ENCODE measurements around the gene COL19A1.

COL19A1 gene

GRCh38 chr6:69835414-69836179 is 30.8 kb upstream of the COL19A1 start:
- Histone ChIP-seq H3K27me3 (ENCODE audit: control insufficient read depth, insufficient read depth, low read length) (no peaks in the 10 kb centered on the region), H3K4me1 (ENCODE audit: control insufficient read depth, insufficient read depth, low read length) (peaks cover 5% of the 10 kb centered on the region), H3K36me3 (ENCODE audit: control insufficient read depth, insufficient read depth, low read length) (no peaks in the 10 kb centered on the region), H3K9me3 (ENCODE audit: control insufficient read depth, insufficient read depth, low read depth, low read length) (no peaks in the 10 kb centered on the region), H3K9ac (ENCODE audit: low read length) (no peak overlapping the region), H3K27ac (ENCODE audit: low read depth, low read length) (no peak overlapping the region), H3K4me3 (ENCODE audit: low read depth, low read length) (no peak overlapping the region)

GRCh38 chr6:69841862-69842261 is 24.5 kb upstream of the COL19A1 start:
- no peak overlapping the region for H3K4me3 ChIP-seq (ENCODE audit: low read depth, low read length)
- no peaks in the 10 kb centered on the region for H3K36me3 ChIP-seq (ENCODE audit: control insufficient read depth, insufficient read depth, low read length)
- H3K27ac ChIP-seq (ENCODE audit: low read depth, low read length), result no peak overlapping the region
- H3K4me1 ChIP-seq (ENCODE audit: control insufficient read depth, insufficient read depth, low read length), result no peaks in the 10 kb centered on the region
- no peaks in the 10 kb centered on the region for H3K27me3 ChIP-seq (ENCODE audit: control insufficient read depth, insufficient read depth, low read length)
- no peak overlapping the region for H3K9ac ChIP-seq (ENCODE audit: low read length)
- H3K9me3 ChIP-seq (ENCODE audit: control insufficient read depth, insufficient read depth, low read depth, low read length), result no peaks in the 10 kb centered on the region

- no peak overlapping the region for H3K4me3 ChIP-seq (ENCODE audit: low read depth, low read length)
- no peak overlapping the region for H3K9ac ChIP-seq (ENCODE audit: low read length)
These were observed 23.2 kb upstream of the COL19A1 start for GRCh38 chr6:69843189-69843588.

GRCh38 chr6:69846312-69846711 is 20.0 kb upstream of the COL19A1 start:
- Histone ChIP-seq H3K9ac (ENCODE audit: low read length) (no peak overlapping the region), H3K27ac (ENCODE audit: low read depth, low read length) (no peak overlapping the region), H3K9me3 (ENCODE audit: control insufficient read depth, insufficient read depth, low read depth, low read length) (no peaks in the 10 kb centered on the region), H3K4me1 (ENCODE audit: control insufficient read depth, insufficient read depth, low read length) (no peaks in the 10 kb centered on the region), H3K4me3 (ENCODE audit: low read depth, low read length) (no peak overlapping the region), H3K36me3 (ENCODE audit: control insufficient read depth, insufficient read depth, low read length) (no peaks in the 10 kb centered on the region), H3K27me3 (ENCODE audit: control insufficient read depth, insufficient read depth, low read length) (no peaks in the 10 kb centered on the region)

More at GRCh38 chr6:69843189-69843588, 23.2 kb upstream of the COL19A1 start:
- no peaks in the 10 kb centered on the region for H3K9me3 ChIP-seq (ENCODE audit: control insufficient read depth, insufficient read depth, low read depth, low read length)
- H3K36me3 ChIP-seq (ENCODE audit: control insufficient read depth, insufficient read depth, low read length), result no peaks in the 10 kb centered on the region
- no peak overlapping the region for H3K27ac ChIP-seq (ENCODE audit: low read depth, low read length)
- H3K4me1 ChIP-seq (ENCODE audit: control insufficient read depth, insufficient read depth, low read length), result no peaks in the 10 kb centered on the region
- H3K27me3 ChIP-seq (ENCODE audit: control insufficient read depth, insufficient read depth, low read length), result no peaks in the 10 kb centered on the region

- H3K27me3 ChIP-seq (ENCODE audit: control insufficient read depth, insufficient read depth, low read length), result no peaks in the 10 kb centered on the region
- H3K9me3 ChIP-seq (ENCODE audit: control insufficient read depth, insufficient read depth, low read depth, low read length), result no peaks in the 10 kb centered on the region
- no peaks in the 10 kb centered on the region for H3K4me1 ChIP-seq (ENCODE audit: control insufficient read depth, insufficient read depth, low read length)
- H3K36me3 ChIP-seq (ENCODE audit: control insufficient read depth, insufficient read depth, low read length), result no peaks in the 10 kb centered on the region
- no peak overlapping the region for H3K4me3 ChIP-seq (ENCODE audit: low read depth, low read length)
- H3K27ac ChIP-seq (ENCODE audit: low read depth, low read length), result no peak overlapping the region
- no peak overlapping the region for H3K9ac ChIP-seq (ENCODE audit: low read length)
These were observed 19.4 kb upstream of the COL19A1 start for GRCh38 chr6:69846770-69847491.

GRCh38 chr6:69847492-69847788 is 18.9 kb upstream of the COL19A1 start:
- Histone ChIP-seq H3K4me1 (ENCODE audit: control insufficient read depth, insufficient read depth, low read length) (no peaks in the 10 kb centered on the region), H3K27me3 (ENCODE audit: control insufficient read depth, insufficient read depth, low read length) (no peaks in the 10 kb centered on the region), H3K4me3 (ENCODE audit: low read depth, low read length) (no peak overlapping the region), H3K9ac (ENCODE audit: low read length) (no peak overlapping the region), H3K27ac (ENCODE audit: low read depth, low read length) (no peak overlapping the region), H3K9me3 (ENCODE audit: control insufficient read depth, insufficient read depth, low read depth, low read length) (peaks cover under 1% of the 10 kb centered on the region; the same call in 1 of the 2 replicates), H3K36me3 (ENCODE audit: control insufficient read depth, insufficient read depth, low read length) (no peaks in the 10 kb centered on the region)

GRCh38 chr6:69848552-69848951 is 17.8 kb upstream of the COL19A1 start:
- H3K27me3 ChIP-seq (ENCODE audit: control insufficient read depth, insufficient read depth, low read length), result no peaks in the 10 kb centered on the region
- H3K9ac ChIP-seq (ENCODE audit: low read length), result no peak overlapping the region
- H3K9me3 ChIP-seq (ENCODE audit: control insufficient read depth, insufficient read depth, low read depth, low read length), result peaks cover 3% of the 10 kb centered on the region; the same call in 1 of the 2 replicates
- no peaks in the 10 kb centered on the region for H3K4me1 ChIP-seq (ENCODE audit: control insufficient read depth, insufficient read depth, low read length)
- H3K27ac ChIP-seq (ENCODE audit: low read depth, low read length), result no peak overlapping the region
- H3K36me3 ChIP-seq (ENCODE audit: control insufficient read depth, insufficient read depth, low read length), result no peaks in the 10 kb centered on the region
- H3K4me3 ChIP-seq (ENCODE audit: low read depth, low read length), result no peak overlapping the region

GRCh38 chr6:69852706-69853105 is 13.7 kb upstream of the COL19A1 start:
- H3K36me3 ChIP-seq (ENCODE audit: control insufficient read depth, insufficient read depth, low read length), result no peaks in the 10 kb centered on the region
- H3K9ac ChIP-seq (ENCODE audit: low read length), result no peak overlapping the region
- no peak overlapping the region for H3K27ac ChIP-seq (ENCODE audit: low read depth, low read length)
- H3K27me3 ChIP-seq (ENCODE audit: control insufficient read depth, insufficient read depth, low read length), result no peaks in the 10 kb centered on the region
- no peaks in the 10 kb centered on the region for H3K4me1 ChIP-seq (ENCODE audit: control insufficient read depth, insufficient read depth, low read length)
- no peak overlapping the region for H3K4me3 ChIP-seq (ENCODE audit: low read depth, low read length)
- peaks cover 3% of the 10 kb centered on the region; the same call in 1 of the 2 replicates for H3K9me3 ChIP-seq (ENCODE audit: control insufficient read depth, insufficient read depth, low read depth, low read length)

- no peak overlapping the region for H3K9ac ChIP-seq (ENCODE audit: low read length)
- H3K4me3 ChIP-seq (ENCODE audit: low read depth, low read length), result no peak overlapping the region
- H3K4me1 ChIP-seq (ENCODE audit: control insufficient read depth, insufficient read depth, low read length), result peaks cover 3% of the 10 kb centered on the region; the same call in 1 of the 2 replicates
- no peaks in the 10 kb centered on the region for H3K36me3 ChIP-seq (ENCODE audit: control insufficient read depth, insufficient read depth, low read length)
- H3K9me3 ChIP-seq (ENCODE audit: control insufficient read depth, insufficient read depth, low read depth, low read length), result no peaks in the 10 kb centered on the region
- H3K27me3 ChIP-seq (ENCODE audit: control insufficient read depth, insufficient read depth, low read length), result peaks cover 23% of the 10 kb centered on the region
- no peak overlapping the region for H3K27ac ChIP-seq (ENCODE audit: low read depth, low read length)
These were observed 4.4 kb upstream of the COL19A1 start for GRCh38 chr6:69861986-69862385.

- H3K9ac ChIP-seq (ENCODE audit: low read length), result no peak overlapping the region
- no peak overlapping the region for H3K4me3 ChIP-seq (ENCODE audit: low read depth, low read length)
- H3K36me3 ChIP-seq (ENCODE audit: control insufficient read depth, insufficient read depth, low read length), result no peaks in the 10 kb centered on the region
- H3K9me3 ChIP-seq (ENCODE audit: control insufficient read depth, insufficient read depth, low read depth, low read length), result no peaks in the 10 kb centered on the region
- peaks cover 40% of the 10 kb centered on the region for H3K27me3 ChIP-seq (ENCODE audit: control insufficient read depth, insufficient read depth, low read length)
- peaks cover 6% of the 10 kb centered on the region; the same call in 1 of the 2 replicates for H3K4me1 ChIP-seq (ENCODE audit: control insufficient read depth, insufficient read depth, low read length)
- H3K27ac ChIP-seq (ENCODE audit: low read depth, low read length), result no peak overlapping the region
These were observed 2.6 kb upstream of the COL19A1 start for GRCh38 chr6:69863766-69864165.

GRCh38 chr6:69865126-69865525 is 1.2 kb upstream of the COL19A1 start:
- H3K36me3 ChIP-seq (ENCODE audit: control insufficient read depth, insufficient read depth, low read length), result no peaks in the 10 kb centered on the region
- H3K9ac ChIP-seq (ENCODE audit: low read length), result no peak overlapping the region
- H3K27ac ChIP-seq (ENCODE audit: low read depth, low read length), result no peak overlapping the region
- peaks cover 52% of the 10 kb centered on the region for H3K27me3 ChIP-seq (ENCODE audit: control insufficient read depth, insufficient read depth, low read length)
- H3K4me3 ChIP-seq (ENCODE audit: low read depth, low read length), result no peak overlapping the region
- no peaks in the 10 kb centered on the region for H3K9me3 ChIP-seq (ENCODE audit: control insufficient read depth, insufficient read depth, low read depth, low read length)
- peaks cover 6% of the 10 kb centered on the region; the same call in 1 of the 2 replicates for H3K4me1 ChIP-seq (ENCODE audit: control insufficient read depth, insufficient read depth, low read length)
